IPS-11a (cell line): ENCODE measurements around the gene NHERF1.

ENCODE experiments used
- H3K4me3 ChIP-seq: one replicate; pipeline ENCODE4 v1.5.1; 2013; ENCODE audit warnings: low read depth, low read length, control low read depth

The NHERF1 gene

GRCh38 chr17:74748529-74749278, at the start of gene NHERF1:
TSS of gene NHERF1 (plus strand) at chr17:74748628. CDS start at chr17:74748847, 219 bp downstream.
- H3K4me3 ChIP-seq = peak within 1 kb of the TSS; percentile 88

GRCh38 chr17:74699236-74699635, 49.2 kb upstream of the NHERF1 start:
- H3K4me3 ChIP-seq = no peak overlapping the region

GRCh38 chr17:74702116-74702871, 46.1 kb upstream of the NHERF1 start:
- H3K4me3 ChIP-seq = no peak overlapping the region

GRCh38 chr17:74703311-74703710, 45.1 kb upstream of the NHERF1 start:
- H3K4me3 ChIP-seq = no peak overlapping the region

GRCh38 chr17:74704544-74704943, 43.9 kb upstream of the NHERF1 start:
- no peak overlapping the region for H3K4me3 ChIP-seq

- no peak overlapping the region for H3K4me3 ChIP-seq
Measured at GRCh38 chr17:74711058-74711824, 37.2 kb upstream of the NHERF1 start.

- no peak overlapping the region for H3K4me3 ChIP-seq
Measured at GRCh38 chr17:74712301-74712700, 36.1 kb upstream of the NHERF1 start.

- no peak within 1 kb of the TSS for H3K4me3 ChIP-seq
Measured at GRCh38 chr17:74712756-74713155, 35.7 kb upstream of the NHERF1 start, which contains the start of gene CD300LF. TSS of gene CD300LF (minus strand) at chr17:74712923. CDS start at chr17:74712866, 57 bp downstream.

- H3K4me3 ChIP-seq = no peak overlapping the region
Measured at GRCh38 chr17:74713171-74713755, 35.2 kb upstream of the NHERF1 start.

- H3K4me3 ChIP-seq = no peak overlapping the region
Measured at GRCh38 chr17:74715144-74715543, 33.3 kb upstream of the NHERF1 start.

GRCh38 chr17:74720506-74720905, 27.9 kb upstream of the NHERF1 start:
- no peak overlapping the region for H3K4me3 ChIP-seq

GRCh38 chr17:74722782-74723181, 25.6 kb upstream of the NHERF1 start:
- no peak overlapping the region for H3K4me3 ChIP-seq

GRCh38 chr17:74723891-74724290, 24.5 kb upstream of the NHERF1 start:
- H3K4me3 ChIP-seq = no peak overlapping the region

GRCh38 chr17:74725111-74725510, 23.3 kb upstream of the NHERF1 start:
- H3K4me3 ChIP-seq = no peak overlapping the region

GRCh38 chr17:74728033-74728701, 20.3 kb upstream of the NHERF1 start:
- no peak overlapping the region for H3K4me3 ChIP-seq

- no peak overlapping the region for H3K4me3 ChIP-seq
Measured at GRCh38 chr17:74728702-74729075, 19.7 kb upstream of the NHERF1 start.

GRCh38 chr17:74729368-74729767, 19.1 kb upstream of the NHERF1 start:
- H3K4me3 ChIP-seq = no peak overlapping the region

GRCh38 chr17:74729866-74730265, 18.6 kb upstream of the NHERF1 start:
- no peak overlapping the region for H3K4me3 ChIP-seq

GRCh38 chr17:74730491-74731346, 17.7 kb upstream of the NHERF1 start:
- H3K4me3 ChIP-seq = no peak overlapping the region

- no peak overlapping the region for H3K4me3 ChIP-seq
Measured at GRCh38 chr17:74731347-74731605, 17.2 kb upstream of the NHERF1 start.
